Measurements from ENCODE around the gene CTBP2. TPM values are rescaled to one million over a fixed set of nuclear protein-coding genes. Genes with fewer than 3 reads are reported as not detected.

Gene CTBP2
- total RNA-seq, 1 experiment from 2014 or later, result 88.7 TPM

GRCh38 chr10:125111118-125111727 is 49.1 kb downstream of the CTBP2 start:
- Histone ChIP-seq H3K4me3 (no peak overlapping the region), H3K27me3 (no peaks in the 10 kb centered on the region), H3K9me3 (no peaks in the 10 kb centered on the region; the same call in 1 of the 2 replicates), H3K36me3 (peaks cover 56% of the 10 kb centered on the region)
- no peak for DNase-seq

- DNase-seq, result no peak
- no peaks in the 10 kb centered on the region; the same call in 1 of the 2 replicates for H3K9me3 ChIP-seq
- H3K27me3 ChIP-seq, result no peaks in the 10 kb centered on the region
- no peak overlapping the region for H3K4me3 ChIP-seq
- peaks cover 50% of the 10 kb centered on the region for H3K36me3 ChIP-seq
Observed at GRCh38 chr10:125107965-125108580, 52.3 kb downstream of the CTBP2 start.

- no peak for DNase-seq
- Histone ChIP-seq H3K9me3 (no peaks in the 10 kb centered on the region; the same call in 1 of the 2 replicates), H3K27me3 (no peaks in the 10 kb centered on the region), H3K4me3 (no peak overlapping the region), H3K36me3 (peaks cover 45% of the 10 kb centered on the region)
Observed at GRCh38 chr10:125107166-125107949, 53.0 kb downstream of the CTBP2 start.

GRCh38 chr10:125106586-125106985 is 53.8 kb downstream of the CTBP2 start:
- no peaks in the 10 kb centered on the region; the same call in 1 of the 2 replicates for H3K9me3 ChIP-seq
- no peaks in the 10 kb centered on the region for H3K27me3 ChIP-seq
- H3K36me3 ChIP-seq, result peaks cover 48% of the 10 kb centered on the region
- H3K4me3 ChIP-seq, result no peak overlapping the region
- no peak for DNase-seq

- DNase-seq, result no peak
- Histone ChIP-seq H3K4me3 (no peak overlapping the region), H3K9me3 (no peaks in the 10 kb centered on the region; the same call in 1 of the 2 replicates), H3K36me3 (peaks cover 52% of the 10 kb centered on the region), H3K27me3 (no peaks in the 10 kb centered on the region)
Observed at GRCh38 chr10:125105706-125106255, 54.6 kb downstream of the CTBP2 start.

- Histone ChIP-seq H3K36me3 (peaks cover 50% of the 10 kb centered on the region), H3K9me3 (no peaks in the 10 kb centered on the region; the same call in 1 of the 2 replicates), H3K4me3 (no peak overlapping the region), H3K27me3 (no peaks in the 10 kb centered on the region)
- no peak for DNase-seq
Observed at GRCh38 chr10:125105155-125105554, 55.2 kb downstream of the CTBP2 start.

- DNase-seq, result no peak
- H3K36me3 ChIP-seq, result peaks cover 44% of the 10 kb centered on the region
- no peaks in the 10 kb centered on the region for H3K27me3 ChIP-seq
- H3K4me3 ChIP-seq, result no peak overlapping the region
- H3K9me3 ChIP-seq, result no peaks in the 10 kb centered on the region; the same call in 1 of the 2 replicates
Observed at GRCh38 chr10:125104559-125104958, 55.8 kb downstream of the CTBP2 start.

GRCh38 chr10:125103924-125104323 is 56.4 kb downstream of the CTBP2 start:
- Histone ChIP-seq H3K4me3 (no peak overlapping the region), H3K36me3 (peaks cover 37% of the 10 kb centered on the region), H3K27me3 (no peaks in the 10 kb centered on the region), H3K9me3 (no peaks in the 10 kb centered on the region; the same call in 1 of the 2 replicates)
- no peak for DNase-seq

GRCh38 chr10:125103466-125103865 is 56.9 kb downstream of the CTBP2 start:
- H3K4me3 ChIP-seq, result no peak overlapping the region
- H3K9me3 ChIP-seq, result no peaks in the 10 kb centered on the region; the same call in 1 of the 2 replicates
- DNase-seq, result no peak
- H3K27me3 ChIP-seq, result no peaks in the 10 kb centered on the region
- H3K36me3 ChIP-seq, result peaks cover 34% of the 10 kb centered on the region

GRCh38 chr10:125102821-125103220 is 57.5 kb downstream of the CTBP2 start:
- Histone ChIP-seq H3K36me3 (peaks cover 28% of the 10 kb centered on the region), H3K9me3 (no peaks in the 10 kb centered on the region), H3K4me3 (no peak overlapping the region), H3K27me3 (no peaks in the 10 kb centered on the region)
- DNase-seq, result no peak

- DNase-seq, result no peak
- Histone ChIP-seq H3K36me3 (peaks cover 24% of the 10 kb centered on the region), H3K4me3 (no peak overlapping the region), H3K9me3 (no peaks in the 10 kb centered on the region), H3K27me3 (no peaks in the 10 kb centered on the region)
Observed at GRCh38 chr10:125102246-125102645, 58.1 kb downstream of the CTBP2 start.

GRCh38 chr10:125101581-125101980 is 58.8 kb downstream of the CTBP2 start:
- Histone ChIP-seq H3K36me3 (peaks cover 19% of the 10 kb centered on the region), H3K4me3 (no peak overlapping the region), H3K27me3 (no peaks in the 10 kb centered on the region), H3K9me3 (no peaks in the 10 kb centered on the region)
- no peak for DNase-seq

GRCh38 chr10:125101049-125101448 is 59.3 kb downstream of the CTBP2 start:
- Histone ChIP-seq H3K36me3 (peaks cover 15% of the 10 kb centered on the region), H3K27me3 (no peaks in the 10 kb centered on the region), H3K4me3 (no peak overlapping the region), H3K9me3 (no peaks in the 10 kb centered on the region)
- DNase-seq, result no peak

- peaks cover 24% of the 10 kb centered on the region for H3K36me3 ChIP-seq
- no peaks in the 10 kb centered on the region for H3K27me3 ChIP-seq
- H3K4me3 ChIP-seq, result no peak overlapping the region
- no peak for DNase-seq
- H3K9me3 ChIP-seq, result no peaks in the 10 kb centered on the region
Observed at GRCh38 chr10:125097409-125098070, 62.8 kb downstream of the CTBP2 start.

- Histone ChIP-seq H3K4me3 (no peak overlapping the region), H3K36me3 (peaks cover 23% of the 10 kb centered on the region), H3K27me3 (no peaks in the 10 kb centered on the region), H3K9me3 (no peaks in the 10 kb centered on the region)
- no peak for DNase-seq
Observed at GRCh38 chr10:125096975-125097374, 63.4 kb downstream of the CTBP2 start.

- no peaks in the 10 kb centered on the region for H3K9me3 ChIP-seq
- no peaks in the 10 kb centered on the region for H3K27me3 ChIP-seq
- no peak for DNase-seq
- peaks cover 18% of the 10 kb centered on the region for H3K36me3 ChIP-seq
- H3K4me3 ChIP-seq, result no peak overlapping the region
Observed at GRCh38 chr10:125096371-125096770, 64.0 kb downstream of the CTBP2 start.

- DNase-seq, result no peak
- H3K4me3 ChIP-seq, result no peak overlapping the region
- H3K9me3 ChIP-seq, result no peaks in the 10 kb centered on the region
- H3K36me3 ChIP-seq, result peaks cover 13% of the 10 kb centered on the region
- no peaks in the 10 kb centered on the region for H3K27me3 ChIP-seq
Observed at GRCh38 chr10:125095776-125096175, 64.6 kb downstream of the CTBP2 start.

Measured in MG63 (cell line).